HG03558 (cell line): ENCODE measurements around the gene APLP2.

Source experiments
- ATAC-seq: cut with Tn5 transposase; IDR thresholded peaks from one replicate; pipeline ENCODE4 v1.9.1; 2021; ENCODE audit warnings: moderate number of reproducible peaks; ENCODE audit not compliant: unreplicated experiment; ENCODE audit errors: extremely low read depth

The APLP2 gene

DNA sequence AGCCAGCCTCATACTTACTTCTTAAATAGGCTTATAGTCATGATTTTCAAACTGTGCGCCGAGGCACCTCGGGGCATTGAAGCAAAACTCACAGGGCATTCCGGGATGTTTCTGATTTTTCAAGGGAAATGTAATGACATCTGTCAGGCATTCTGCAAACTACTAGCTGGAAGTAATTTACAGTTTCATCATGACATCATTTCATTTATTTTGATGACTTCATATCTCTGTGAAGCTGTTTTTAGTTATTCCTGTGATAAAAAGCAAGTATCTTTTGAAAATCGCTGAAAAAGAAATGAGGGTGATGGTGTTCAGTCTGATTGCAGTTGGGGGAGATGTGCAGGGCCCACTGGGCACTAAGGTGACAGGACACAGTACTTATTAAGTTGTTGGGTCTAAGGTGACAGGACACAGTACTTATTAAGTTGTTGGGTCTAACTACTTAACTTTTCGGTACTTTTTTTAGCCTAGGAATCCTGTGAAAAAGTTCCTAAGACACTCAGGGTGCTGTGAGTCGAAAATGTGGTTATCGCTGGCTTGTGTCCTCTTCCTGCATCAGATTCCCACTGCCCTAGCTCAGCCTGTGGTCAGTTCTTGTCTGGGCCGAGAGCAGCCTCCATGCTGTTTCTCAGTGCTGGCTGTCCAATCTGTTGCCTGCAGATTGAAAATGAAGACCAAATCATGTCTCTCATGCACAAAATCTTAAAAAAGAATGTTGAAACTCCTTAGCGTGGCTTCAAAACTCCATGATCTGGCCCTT, 42.6 kb downstream of the APLP2 start:
- no peak for ATAC-seq

GRCh38 chr11:130114281-130114680, 44.6 kb downstream of the APLP2 start:
- no peak for ATAC-seq

DNA sequence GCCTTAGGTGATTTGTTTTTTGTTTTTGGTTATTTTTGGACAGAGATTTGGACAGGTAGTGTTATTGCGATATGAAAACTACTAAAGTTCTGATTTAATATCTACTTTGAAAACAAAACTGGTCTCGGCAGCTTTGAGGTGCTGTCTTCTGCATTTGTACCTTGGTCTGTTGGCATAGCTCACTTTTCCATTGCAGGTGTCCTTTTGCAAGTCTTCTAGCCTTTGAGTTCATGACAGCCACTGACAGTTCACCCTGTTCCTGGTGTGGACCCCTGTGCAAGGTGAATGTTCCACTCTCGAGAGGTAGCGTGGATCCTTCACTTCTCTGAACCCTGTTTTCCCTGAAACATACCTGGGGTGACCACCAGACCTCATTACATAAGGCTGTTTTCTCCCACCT, 45.0 kb downstream of the APLP2 start:
- ATAC-seq = no peak

GRCh38 chr11:130115218-130115617, 45.5 kb downstream of the APLP2 start:
- ATAC-seq = no peak

DNA sequence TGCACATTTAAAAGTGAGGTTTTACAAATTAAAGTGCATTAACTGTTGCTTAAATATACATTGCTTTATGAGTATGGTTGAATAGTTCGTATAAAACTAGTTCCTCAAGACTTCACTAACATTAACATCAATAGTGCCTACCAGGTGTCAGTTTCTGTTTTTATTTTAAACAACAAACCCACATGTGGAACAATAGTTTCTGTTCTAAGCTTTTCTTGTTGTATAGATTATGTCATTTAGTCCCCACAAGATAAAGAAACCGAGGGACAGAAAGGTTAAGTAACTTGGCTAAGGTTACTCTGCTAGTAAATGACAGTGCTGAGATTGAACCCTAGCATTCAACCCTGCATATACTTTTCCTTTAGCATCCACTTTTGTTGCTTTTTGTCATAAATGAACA, 48.5 kb downstream of the APLP2 start:
- peak; percentile 80 for ATAC-seq

- peak; percentile 41 for ATAC-seq
Measured at GRCh38 chr11:130118636-130119387, 49.1 kb downstream of the APLP2 start.

DNA sequence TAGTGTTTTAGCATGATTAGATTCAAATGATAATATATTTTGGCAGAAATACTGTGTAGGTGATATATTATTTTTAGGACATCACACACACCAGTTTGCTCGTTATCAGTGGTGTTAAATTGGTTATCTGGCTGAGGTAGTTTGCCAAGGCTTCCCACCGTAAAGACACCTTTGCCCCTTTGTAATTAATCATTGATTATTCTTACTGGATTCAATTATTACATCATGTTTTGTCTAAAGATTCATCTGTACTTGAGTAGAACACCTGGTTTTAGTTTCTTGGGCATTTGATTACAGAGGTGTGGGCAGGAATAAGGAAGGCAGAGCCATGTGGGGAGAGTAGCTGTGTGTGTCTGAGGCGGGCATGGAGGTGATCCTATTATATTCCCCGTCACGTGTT, 50.4 kb downstream of the APLP2 start:
- no peak for ATAC-seq

GRCh38 chr11:130121445-130121978, 51.8 kb downstream of the APLP2 start:
- no peak for ATAC-seq

DNA sequence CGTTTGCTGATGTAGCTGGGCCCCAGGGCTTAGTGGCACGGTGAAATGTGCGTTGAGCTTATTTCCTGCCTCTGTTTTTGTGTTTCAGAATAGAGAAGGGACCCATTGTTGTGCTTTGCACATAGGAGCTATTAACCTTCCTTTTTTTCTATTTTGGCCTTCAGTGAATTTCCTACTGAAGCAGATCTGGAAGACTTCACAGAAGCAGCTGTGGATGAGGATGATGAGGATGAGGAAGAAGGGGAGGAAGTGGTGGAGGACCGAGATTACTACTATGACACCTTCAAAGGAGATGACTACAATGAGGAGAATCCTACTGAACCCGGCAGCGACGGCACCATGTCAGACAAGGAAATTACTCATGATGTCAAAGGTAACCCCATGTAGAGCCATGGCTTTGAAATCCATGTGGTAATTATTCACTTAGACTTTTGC, 52.5 kb downstream of the APLP2 start:
- no peak for ATAC-seq

DNA sequence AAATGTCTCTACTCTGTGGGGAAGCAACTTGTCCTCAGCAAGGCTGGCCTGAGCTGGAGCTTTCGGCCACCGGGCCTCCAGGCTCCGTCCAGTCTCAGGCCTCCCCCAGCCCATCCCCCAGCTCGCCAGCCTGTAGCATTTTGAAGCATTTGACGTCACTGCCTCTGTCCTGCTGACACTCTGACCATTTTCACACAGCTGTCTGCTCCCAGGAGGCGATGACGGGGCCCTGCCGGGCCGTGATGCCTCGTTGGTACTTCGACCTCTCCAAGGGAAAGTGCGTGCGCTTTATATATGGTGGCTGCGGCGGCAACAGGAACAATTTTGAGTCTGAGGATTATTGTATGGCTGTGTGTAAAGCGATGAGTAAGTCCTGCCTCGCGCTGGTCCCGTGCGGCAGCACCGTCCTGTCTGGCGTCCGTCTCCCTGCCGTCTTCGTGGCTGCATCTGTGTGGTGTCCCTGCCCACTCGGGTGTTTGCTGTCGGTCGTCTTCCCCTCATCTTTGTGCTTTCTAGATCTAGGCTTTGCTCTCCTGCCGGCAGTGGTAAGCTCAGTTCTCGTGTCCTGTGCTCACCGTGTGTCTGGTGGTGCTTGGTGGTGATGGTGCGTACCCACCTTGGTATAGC, 53.8 kb downstream of the APLP2 start:
- ATAC-seq = no peak

GRCh38 chr11:130124096-130124495, 54.4 kb downstream of the APLP2 start:
- ATAC-seq = no peak

- ATAC-seq = no peak
Measured at GRCh38 chr11:130125638-130126037, 55.9 kb downstream of the APLP2 start.

DNA sequence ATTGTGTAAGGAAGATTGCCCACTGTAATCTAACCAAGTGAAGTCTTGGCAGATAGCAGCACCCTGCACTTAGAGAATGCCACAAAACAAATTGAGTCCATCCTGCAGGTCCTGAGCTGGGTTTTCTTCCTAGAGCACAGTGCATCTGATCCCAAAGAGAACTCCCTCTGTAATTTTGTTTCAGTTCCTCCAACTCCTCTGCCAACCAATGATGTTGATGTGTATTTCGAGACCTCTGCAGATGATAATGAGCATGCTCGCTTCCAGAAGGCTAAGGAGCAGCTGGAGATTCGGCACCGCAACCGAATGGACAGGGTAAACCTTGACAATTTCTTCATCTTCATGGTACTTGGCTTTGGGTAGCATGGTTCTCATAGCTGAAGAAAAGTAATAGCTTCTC, 56.8 kb downstream of the APLP2 start:
- no peak for ATAC-seq

DNA sequence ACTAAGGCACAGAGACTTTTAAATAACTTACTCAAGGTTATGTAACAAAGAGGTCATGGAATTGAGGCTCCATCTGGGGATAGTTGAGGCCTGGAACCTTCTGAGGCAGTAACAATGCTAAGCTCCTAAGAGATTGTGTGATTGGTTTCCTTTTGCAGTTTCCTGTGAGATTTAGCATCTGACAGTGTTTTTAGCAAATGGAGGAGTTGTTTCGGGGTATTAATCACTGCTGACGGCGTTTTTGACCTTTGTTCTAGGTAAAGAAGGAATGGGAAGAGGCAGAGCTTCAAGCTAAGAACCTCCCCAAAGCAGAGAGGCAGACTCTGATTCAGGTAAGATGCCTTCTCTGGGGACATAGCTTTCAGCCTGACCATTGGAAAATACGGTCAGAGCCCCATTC, 57.8 kb downstream of the APLP2 start:
- no peak for ATAC-seq

DNA sequence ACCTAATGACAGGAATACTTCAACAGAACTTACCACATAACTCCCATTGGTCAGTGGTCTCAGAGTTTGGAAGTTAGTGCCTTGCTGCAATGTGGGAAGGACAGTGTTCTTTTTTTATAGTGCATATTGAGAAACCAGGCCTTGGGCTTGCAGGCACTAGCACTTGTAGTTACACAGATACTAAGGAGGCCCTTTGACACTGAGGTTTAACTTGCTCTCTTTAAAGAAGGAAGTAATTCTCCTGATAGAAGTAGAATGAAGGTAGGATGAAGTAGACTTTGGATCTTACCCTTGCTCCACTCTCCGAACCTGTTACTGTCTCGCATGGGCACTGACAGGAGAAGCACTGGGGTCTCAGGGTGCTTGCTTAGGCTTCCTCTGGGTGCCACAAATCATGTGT, 58.9 kb downstream of the APLP2 start:
- no peak for ATAC-seq

DNA sequence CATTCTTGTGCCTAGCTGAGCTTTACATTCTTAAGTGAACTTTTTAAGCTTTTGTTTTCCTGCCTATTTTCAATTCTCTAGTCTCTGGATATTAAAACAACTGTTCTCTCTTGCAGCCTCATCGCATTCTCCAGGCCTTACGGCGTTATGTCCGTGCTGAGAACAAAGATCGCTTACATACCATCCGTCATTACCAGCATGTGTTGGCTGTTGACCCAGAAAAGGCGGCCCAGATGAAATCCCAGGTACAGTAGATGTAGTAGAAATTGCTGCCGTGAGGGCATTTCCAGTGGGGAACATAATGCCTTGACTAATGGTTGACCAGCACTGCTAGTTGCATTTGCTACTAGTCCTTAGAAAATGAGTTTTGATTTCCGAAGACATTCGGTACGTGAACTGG, 60.2 kb downstream of the APLP2 start:
- no peak for ATAC-seq

DNA sequence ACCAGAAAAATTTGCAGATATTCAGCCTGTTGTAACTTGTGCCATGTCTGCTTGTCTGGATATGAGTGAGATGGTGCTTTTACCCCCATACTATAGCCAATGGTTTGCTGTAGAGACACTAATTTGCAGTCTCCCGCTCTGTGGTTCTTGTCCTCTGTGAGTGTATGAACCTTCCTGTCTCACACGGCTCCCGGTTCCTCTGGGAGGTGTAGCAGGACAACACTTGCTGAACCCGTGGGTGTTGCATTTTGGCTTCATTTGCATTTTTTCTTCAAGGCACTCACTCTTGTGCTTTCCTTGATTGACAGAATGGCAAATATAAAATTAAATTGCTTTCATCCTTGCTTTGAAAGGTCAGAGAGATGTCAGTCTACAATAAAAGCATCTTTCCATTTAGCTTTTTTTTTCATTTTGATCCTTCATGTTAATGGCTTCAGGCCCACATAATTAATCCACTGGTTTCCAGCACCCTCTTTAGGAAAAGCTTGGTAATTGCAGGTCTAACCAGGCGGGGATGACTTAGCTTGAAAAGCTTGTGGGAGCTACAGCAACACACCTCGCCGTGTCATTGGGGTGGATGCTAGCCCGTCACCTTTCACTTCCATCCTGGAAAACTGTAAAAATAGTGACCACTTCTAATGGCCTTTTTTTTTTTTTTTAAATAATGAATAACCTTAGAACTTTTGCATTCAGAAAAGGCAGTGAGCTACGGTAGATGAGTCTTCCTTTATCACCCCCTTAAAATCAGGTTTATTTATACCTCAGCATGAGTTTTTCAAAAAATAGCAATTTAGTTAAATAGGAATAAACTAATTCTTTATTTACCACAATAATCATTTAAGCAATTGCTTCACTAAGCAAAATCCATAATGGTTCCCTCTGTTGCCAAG, 62.5 kb downstream of the APLP2 start:
- no peak for ATAC-seq

DNA sequence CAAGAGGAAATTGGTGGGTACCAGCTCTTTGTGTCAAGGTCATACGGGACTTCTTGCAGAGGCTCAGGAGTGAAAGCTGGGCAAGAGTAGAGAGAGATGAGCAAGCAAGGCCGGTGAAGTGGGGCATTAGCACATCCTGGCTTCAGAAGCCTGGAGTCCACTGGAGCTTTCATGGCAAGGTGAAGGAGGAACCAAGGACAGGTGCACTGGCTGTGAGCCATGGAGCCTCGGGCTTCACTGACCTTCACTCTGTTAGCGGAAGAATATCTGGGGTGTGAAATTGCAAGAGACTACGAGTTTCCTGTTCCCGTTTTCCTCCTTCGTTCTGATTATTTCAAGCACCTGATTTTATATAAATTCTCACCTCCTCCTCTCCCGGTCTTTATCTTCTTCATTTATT, 64.0 kb downstream of the APLP2 start:
- no peak for ATAC-seq

DNA sequence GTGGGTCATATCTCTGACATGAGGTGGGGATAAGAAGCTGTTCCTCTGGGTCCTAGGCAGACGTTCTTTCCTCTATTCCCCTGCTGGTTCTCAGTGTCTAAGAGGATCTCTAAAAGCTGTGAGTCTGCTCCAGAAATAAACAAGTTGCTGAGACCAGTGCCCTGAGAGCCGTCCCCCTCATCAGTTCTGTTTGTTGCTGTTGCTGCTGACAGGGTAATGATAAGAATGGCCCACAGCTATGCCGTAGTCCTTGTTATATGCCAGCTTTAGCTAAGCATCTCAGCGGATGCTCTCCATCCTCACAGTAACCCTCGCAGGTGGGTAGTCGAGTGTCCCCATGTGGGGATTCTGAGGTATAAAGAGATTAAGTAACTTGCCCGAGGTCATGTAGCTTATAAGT, 66.4 kb downstream of the APLP2 start:
- ATAC-seq = no peak

GRCh38 chr11:130137999-130138398, 68.3 kb downstream of the APLP2 start:
- ATAC-seq = no peak
